Activated CD4-positive, CD25-positive, alpha-beta regulatory T cell treated with anti-CD3 and anti-CD28 coated beads, Interleukin-2, amount 50 U/mL, for 72 hours (primary cell): ENCODE measurements around the gene LMX1A.

ENCODE experiments used
- DNase-seq: peaks from one replicate; pipeline ENCODE4 v3.0.0; 2021

Gene LMX1A

GRCh38 chr1:165207853-165208515 is 148.5 kb downstream of the LMX1A start:
- DNase-seq: no peak

- no peak for DNase-seq
Measured at GRCh38 chr1:165205145-165205544, 151.4 kb downstream of the LMX1A start.

- no peak for DNase-seq
Measured at GRCh38 chr1:165204548-165204947, 152.0 kb downstream of the LMX1A start.

GRCh38 chr1:165191087-165191486 is 165.4 kb downstream of the LMX1A start:
- DNase-seq: no peak

GRCh38 chr1:165189913-165190312 is 166.6 kb downstream of the LMX1A start:
- no peak for DNase-seq

GRCh38 chr1:165189011-165189410 is 167.5 kb downstream of the LMX1A start:
- no peak for DNase-seq

- DNase-seq: no peak
Measured at GRCh38 chr1:165187031-165188009, 169.2 kb downstream of the LMX1A start.

GRCh38 chr1:165185161-165185889 is 171.2 kb downstream of the LMX1A start:
- no peak for DNase-seq

- DNase-seq: no peak
Measured at GRCh38 chr1:165182975-165183374, 173.5 kb downstream of the LMX1A start.

- DNase-seq: no peak
Measured at GRCh38 chr1:165179306-165179705, 177.2 kb downstream of the LMX1A start.

GRCh38 chr1:165174491-165174890 is 182.0 kb downstream of the LMX1A start:
- DNase-seq: no peak

GRCh38 chr1:165173818-165174217 is 182.7 kb downstream of the LMX1A start:
- no peak for DNase-seq

- DNase-seq: no peak
Measured at GRCh38 chr1:165173409-165173808, 183.1 kb downstream of the LMX1A start.

- DNase-seq: no peak
Measured at GRCh38 chr1:165172666-165173065, 183.8 kb downstream of the LMX1A start.

- no peak for DNase-seq
Measured at GRCh38 chr1:165169729-165170128, 186.8 kb downstream of the LMX1A start.

GRCh38 chr1:165169028-165169427 is 187.5 kb downstream of the LMX1A start:
- DNase-seq: no peak

GRCh38 chr1:165168467-165168866 is 188.0 kb downstream of the LMX1A start:
- no peak for DNase-seq

- DNase-seq: no peak
Measured at GRCh38 chr1:165162671-165163241, 193.8 kb downstream of the LMX1A start.

GRCh38 chr1:165161130-165161529 is 195.4 kb downstream of the LMX1A start:
- DNase-seq: no peak

GRCh38 chr1:165153182-165153581 is 203.3 kb downstream of the LMX1A start:
- no peak for DNase-seq

- DNase-seq: no peak
Measured at GRCh38 chr1:165152727-165153126, 203.8 kb downstream of the LMX1A start.

GRCh38 chr1:165152109-165152508 is 204.4 kb downstream of the LMX1A start:
- no peak for DNase-seq
